ENCODE results near the gene DIPK2A. TPM values are rescaled to one million over a fixed set of nuclear protein-coding genes. Genes with fewer than 3 reads are reported as not detected.

Gene DIPK2A
- total and polyA plus RNA-seq, 12 donors: 2.9 to 15.0 (median 7.4) TPM

GRCh38 chr3:143957453-143957852 lies 14.2 kb upstream of the DIPK2A start:
- H3K9me3 ChIP-seq: peaks cover 0 to 22% (median 3%) of the 10 kb centered on the region in 11 donors
- TF ChIP-seq CTCF (IDR thresholded peaks at IDR 0.05): no peak
- H3K4me1 ChIP-seq: no peaks in the 10 kb centered on the region
- no peak for DNase-seq
- H3K4me3 ChIP-seq: no peak overlapping the region
- ATAC-seq: no peak
- intact Hi-C loops (cut with DNase I): loop anchor here in 1 of 10 donors (10.0 kb wide), 1 partner anchor 183 kb away; no protein-coding TSS in a partner anchor
- no peaks in the 10 kb centered on the region for H3K27me3 ChIP-seq
- H3K27ac ChIP-seq: no peak overlapping the region
- H3K36me3 ChIP-seq: no peaks in the 10 kb centered on the region

- Histone ChIP-seq H3K36me3 (no peaks in the 10 kb centered on the region), H3K9me3 (peaks cover 0 to 22% (median 3%) of the 10 kb centered on the region in 11 donors), H3K4me3 (no peak overlapping the region), H3K27ac (no peak overlapping the region), H3K4me1 (no peaks in the 10 kb centered on the region), H3K27me3 (no peaks in the 10 kb centered on the region)
- no peak for TF ChIP-seq CTCF (IDR thresholded peaks at IDR 0.05)
- ATAC-seq: no peak
- DNase-seq: no peak
- intact Hi-C loops (cut with DNase I): loop anchor here in 1 of 10 donors (10.0 kb wide), 1 partner anchor 184 kb away; no protein-coding TSS in a partner anchor
These were observed 12.7 kb upstream of the DIPK2A start for GRCh38 chr3:143958966-143959365.

- DNase-seq: no peak
- Histone ChIP-seq H3K4me1 (no peaks in the 10 kb centered on the region), H3K9me3 (peaks cover 0 to 22% (median 3%) of the 10 kb centered on the region in 11 donors), H3K36me3 (no peaks in the 10 kb centered on the region), H3K4me3 (no peak overlapping the region), H3K27ac (no peak overlapping the region), H3K27me3 (no peaks in the 10 kb centered on the region)
- 97 to 99% methylated on average over 1 of the region's 1 CpG for WGBS, 2 donors
- TF ChIP-seq CTCF (IDR thresholded peaks at IDR 0.05): no peak
- intact Hi-C loops (cut with DNase I): no loop called here
- ATAC-seq: no peak
These were observed 10.3 kb upstream of the DIPK2A start for GRCh38 chr3:143961342-143961741.

- ATAC-seq: no peak
- peaks cover 0 to 15% (median 3%) of the 10 kb centered on the region in 11 donors for H3K9me3 ChIP-seq
These were observed 7.7 kb upstream of the DIPK2A start for GRCh38 chr3:143963946-143964345.

More at GRCh38 chr3:143963946-143964345, 7.7 kb upstream of the DIPK2A start:
- Histone ChIP-seq H3K36me3 (no peaks in the 10 kb centered on the region), H3K4me1 (no peaks in the 10 kb centered on the region), H3K27me3 (no peaks in the 10 kb centered on the region), H3K4me3 (no peak overlapping the region), H3K27ac (no peak overlapping the region)
- no peak for TF ChIP-seq CTCF (IDR thresholded peaks at IDR 0.05)
- WGBS, 2 donors: 88 to 94% methylated on average over 6 of the region's 6 CpGs
- intact Hi-C loops (cut with DNase I): no loop called here
- no peak for DNase-seq

Data from heart right ventricle (tissue), 16 donors.